B cell (primary cell): Measurements from ENCODE around the gene ZNF732.

Experiments used
- CTCF ChIP-seq: fragments of 200-600 bp; IDR thresholded peaks from one replicate; pipeline ENCODE4 v1.8.0; 2022; ENCODE audit warnings: antibody characterized with exemption, mild to moderate bottlenecking
- EZH2 ChIP-seq: IDR thresholded peaks from 2 replicates; pipeline ENCODE4 v1.6.1; 2012; ENCODE audit warnings: borderline replicate concordance, low read depth, mild to moderate bottlenecking, moderate library complexity, low read length; ENCODE audit not compliant: insufficient read depth, poor library complexity, severe bottlenecking

DNA sequence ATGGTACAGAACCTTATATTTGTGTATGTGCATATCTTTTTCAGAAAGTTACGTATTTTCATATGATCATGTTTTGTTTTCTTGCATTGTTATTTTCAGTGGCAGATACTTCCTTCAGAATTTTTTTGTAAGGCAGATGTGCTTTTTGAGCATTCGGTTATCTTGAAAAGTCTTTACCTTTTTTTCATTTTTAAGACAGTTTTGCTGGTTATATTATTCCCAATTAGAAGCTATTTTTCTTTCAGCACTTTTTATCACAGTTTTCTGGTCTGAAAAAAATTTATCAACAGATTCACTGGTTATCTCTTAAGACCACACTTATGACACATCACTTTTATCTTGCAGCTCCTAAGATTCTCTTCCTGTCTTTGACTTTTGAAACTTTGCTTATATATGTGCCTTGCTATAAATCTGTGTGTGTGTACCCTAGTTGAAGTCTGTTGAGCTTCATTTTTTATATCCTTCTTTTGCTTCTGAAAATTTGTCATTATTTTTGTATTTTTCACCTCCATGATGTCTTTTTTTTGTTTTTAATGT, 53.1 kb downstream of the ZNF732 start:
- TF ChIP-seq EZH2, result no peak
- TF ChIP-seq CTCF, result no peak
